PC-9 (cell line): Measurements from ENCODE around the gene SESN1. TPM values are rescaled to one million over a fixed set of nuclear protein-coding genes. Genes with fewer than 3 reads are reported as not detected.

Experiments used
- BruUV-seq: library from RNA; stranded (reverse); fragments of 400-500 nt; replicated peaks from 2 replicates; lab custom pipeline; 2021; lab: Mats Ljungman, UMichigan
- CTCF ChIA-PET: fragments of 300-600 bp; sonication (Branson Sonifier 250); formaldehyde crosslinking; loops from one replicate; lab custom pipeline; 2022; ENCODE audit warnings: antibody characterized with exemption; lab: Charles Lee
- POLR2A ChIA-PET: fragments of 300-600 bp; sonication (Branson Sonifier 250); formaldehyde crosslinking; loops from one replicate; lab custom pipeline; 2022; ENCODE audit warnings: antibody characterized with exemption; ENCODE audit not compliant: unreplicated experiment; lab: Charles Lee
- DNase-seq, 2 experiments: peaks; one replicate each; pipeline versions ENCODE4 v3.0.0 to v3.0.0-alpha.2; 2015 to 2022; ENCODE audit warnings: mixed read lengths in 1 of 2
- H2AFZ ChIP-seq: fragments of 200-600 bp; sonication (generic); 2 replicates; pipeline ENCODE4 v1.8.1; 2017; ENCODE audit warnings: antibody characterized with exemption
- H3F3A ChIP-seq: fragments of 200-600 bp; sonication (generic); 2 replicates; pipeline ENCODE4 v1.8.1; 2017; ENCODE audit warnings: antibody characterized with exemption, mild to moderate bottlenecking, low read depth; ENCODE audit not compliant: insufficient read depth
- H3K27ac ChIP-seq: fragments of 200-600 bp; sonication (generic); 2 replicates; pipeline ENCODE4 v1.6.1; 2016; ENCODE audit warnings: mixed run types
- H3K27me3 ChIP-seq: fragments of 200-600 bp; sonication (generic); 2 replicates; pipeline ENCODE4 v1.6.1; 2016; ENCODE audit warnings: low read depth, mixed run types; ENCODE audit not compliant: insufficient read depth
- H3K36me3 ChIP-seq: fragments of 200-600 bp; sonication (generic); 2 replicates; pipeline ENCODE4 v1.6.1; 2016; ENCODE audit warnings: low read depth, mixed run types
- H3K4me1 ChIP-seq: fragments of 200-600 bp; sonication (generic); replicated peaks from 2 replicates; pipeline ENCODE4 v1.6.1; 2016; ENCODE audit warnings: mixed run types; ENCODE audit not compliant: insufficient read depth
- H3K4me2 ChIP-seq: fragments of 200-600 bp; sonication (generic); 2 replicates; pipeline ENCODE4 v1.6.1; 2017; ENCODE audit warnings: mixed run types
- H3K4me3 ChIP-seq: fragments of 200-600 bp; sonication (generic); 2 replicates; pipeline ENCODE4 v1.6.1; 2016; ENCODE audit warnings: mixed run types
- H3K79me2 ChIP-seq: fragments of 200-600 bp; sonication (generic); 2 replicates; pipeline ENCODE4 v1.6.1; 2017; ENCODE audit warnings: low read depth, mixed run types
- H3K9me2 ChIP-seq: fragments of 200-600 bp; sonication (generic); 2 replicates; pipeline ENCODE4 v1.8.1; 2017; ENCODE audit warnings: mild to moderate bottlenecking; ENCODE audit not compliant: insufficient read depth
- H3K9me3 ChIP-seq: fragments of 200-600 bp; sonication (generic); 2 replicates; pipeline ENCODE4 v1.8.1; 2016; ENCODE audit warnings: low read depth; ENCODE audit not compliant: insufficient read depth
- H4K20me1 ChIP-seq: fragments of 200-600 bp; sonication (generic); 2 replicates; pipeline ENCODE4 v1.8.1; 2017; ENCODE audit not compliant: insufficient read depth
- EZH2 ChIP-seq: fragments of 200-600 bp; sonication (generic); IDR thresholded peaks from 2 replicates; pipeline ENCODE4 v1.8.0; 2017; ENCODE audit warnings: antibody characterized with exemption, low read depth
- intact Hi-C: fragments of 100-400 bp; cut with micrococcal nuclease; formaldehyde crosslinking; loops from one replicate; pipeline ENCODE4 v1.10.0; 2022; ENCODE audit not compliant: unreplicated experiment
- total RNA-seq: library from RNA; stranded (reverse); gene quantifications from 2 replicates; pipeline ENCODE4 v1.2.3, GENCODE V29; 2021
- TF ChIP-seq, protein P1 (sequence below): fragments of 200-600 bp; sonication (generic); conservative IDR thresholded peaks from 2 replicates; pipeline ENCODE4 v1.6.1; 2017; ENCODE audit warnings: mixed run types, antibody characterized with exemption, mild to moderate bottlenecking, moderate library complexity

Gene SESN1
- total RNA-seq, 1 experiment from 2014 or later, result 6.5 TPM

DNA sequence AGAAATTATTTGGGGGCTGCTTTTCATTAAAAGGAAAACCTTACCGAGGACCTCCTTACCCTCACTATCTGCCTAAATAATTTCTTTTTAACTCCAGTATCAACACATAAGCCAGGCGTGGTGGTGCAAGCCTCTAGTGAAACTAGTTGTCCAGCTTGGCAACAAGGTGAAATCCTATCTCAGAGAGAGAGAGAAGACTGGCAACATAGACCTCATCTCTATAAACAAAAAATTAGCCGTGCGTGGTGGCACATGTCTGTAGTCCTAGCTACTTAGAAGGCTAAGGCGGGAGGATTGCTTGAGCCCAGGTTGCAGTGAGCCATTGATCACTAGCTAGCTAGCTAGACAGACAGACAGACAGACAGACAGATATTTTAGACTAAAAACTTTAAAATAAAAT is 153.9 kb downstream of the SESN1 start:
- H3K27ac ChIP-seq, result no peak overlapping the region
- no peak overlapping the region for H3K4me2 ChIP-seq
- intact Hi-C loops, result no loop called here
- no peaks in the 10 kb centered on the region for H3F3A ChIP-seq
- CTCF ChIA-PET, result interaction anchor here (0.6 kb wide), 1 partner anchor 797 kb away, joined by 3 read pairs; no protein-coding TSS in a partner anchor
- no TSS peak for BruUV-seq
- H3K36me3 ChIP-seq, result no peaks in the 10 kb centered on the region
- TF ChIP-seq, protein P1, sequence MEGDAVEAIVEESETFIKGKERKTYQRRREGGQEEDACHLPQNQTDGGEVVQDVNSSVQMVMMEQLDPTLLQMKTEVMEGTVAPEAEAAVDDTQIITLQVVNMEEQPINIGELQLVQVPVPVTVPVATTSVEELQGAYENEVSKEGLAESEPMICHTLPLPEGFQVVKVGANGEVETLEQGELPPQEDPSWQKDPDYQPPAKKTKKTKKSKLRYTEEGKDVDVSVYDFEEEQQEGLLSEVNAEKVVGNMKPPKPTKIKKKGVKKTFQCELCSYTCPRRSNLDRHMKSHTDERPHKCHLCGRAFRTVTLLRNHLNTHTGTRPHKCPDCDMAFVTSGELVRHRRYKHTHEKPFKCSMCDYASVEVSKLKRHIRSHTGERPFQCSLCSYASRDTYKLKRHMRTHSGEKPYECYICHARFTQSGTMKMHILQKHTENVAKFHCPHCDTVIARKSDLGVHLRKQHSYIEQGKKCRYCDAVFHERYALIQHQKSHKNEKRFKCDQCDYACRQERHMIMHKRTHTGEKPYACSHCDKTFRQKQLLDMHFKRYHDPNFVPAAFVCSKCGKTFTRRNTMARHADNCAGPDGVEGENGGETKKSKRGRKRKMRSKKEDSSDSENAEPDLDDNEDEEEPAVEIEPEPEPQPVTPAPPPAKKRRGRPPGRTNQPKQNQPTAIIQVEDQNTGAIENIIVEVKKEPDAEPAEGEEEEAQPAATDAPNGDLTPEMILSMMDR, result no peak
- no peak for TF ChIP-seq EZH2
- no peaks in the 10 kb centered on the region for H3K27me3 ChIP-seq
- DNase-seq, result no peak
- peaks cover 7% of the 10 kb centered on the region for H3K4me1 ChIP-seq
- no peaks in the 10 kb centered on the region for H3K79me2 ChIP-seq
- H3K9me3 ChIP-seq, result no peaks in the 10 kb centered on the region
- H3K4me3 ChIP-seq, result no peak overlapping the region
- no peaks in the 10 kb centered on the region for H4K20me1 ChIP-seq
- no peaks in the 10 kb centered on the region for H3K9me2 ChIP-seq
- POLR2A ChIA-PET, result no interaction called here
- no peak overlapping the region for H2AFZ ChIP-seq

DNA sequence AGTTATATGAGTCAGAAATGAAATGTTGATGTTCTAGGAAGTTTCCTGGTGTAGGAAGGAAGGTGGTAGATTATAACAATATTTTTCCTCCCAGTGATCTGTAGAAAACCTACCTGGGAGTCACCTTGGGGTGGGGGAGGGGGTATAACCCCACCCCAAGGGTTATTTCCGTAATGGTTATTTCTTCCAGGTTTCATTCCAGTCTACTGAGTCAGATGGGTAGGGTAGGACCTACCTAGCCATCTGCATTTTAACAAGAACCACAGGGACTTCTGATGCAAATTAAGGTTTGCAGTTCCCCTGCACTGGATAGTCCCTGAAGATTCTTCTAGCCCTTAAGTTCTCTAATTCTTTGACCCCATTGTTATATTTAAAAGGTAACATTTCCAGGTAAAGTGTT is 157.5 kb downstream of the SESN1 start:
- Histone ChIP-seq H3K4me1 (peaks cover 6% of the 10 kb centered on the region; the same call in 1 of the 2 replicates), H3K27ac (no peak overlapping the region), H3K27me3 (no peaks in the 10 kb centered on the region), H3K4me3 (no peak overlapping the region), H3F3A (no peaks in the 10 kb centered on the region), H3K36me3 (no peaks in the 10 kb centered on the region), H3K9me2 (no peaks in the 10 kb centered on the region; the same call in 1 of the 2 replicates), H2AFZ (no peak overlapping the region), H4K20me1 (no peaks in the 10 kb centered on the region), H3K4me2 (no peak overlapping the region), H3K9me3 (no peaks in the 10 kb centered on the region), H3K79me2 (no peaks in the 10 kb centered on the region)
- CTCF ChIA-PET, result no interaction called here
- intact Hi-C loops, result no loop called here
- TF ChIP-seq, protein P1, result no peak
- no peak for TF ChIP-seq EZH2
- no TSS peak for BruUV-seq
- DNase-seq, result no peak
- POLR2A ChIA-PET, result no interaction called here

Other genes starting within 250 kb of the SESN1 start
- 7.9 and 15.5 TPM in 2 replicates for gene ARMC2, start 246.4 kb downstream of the SESN1 start, total RNA-seq
- gene CEP57L1, start 661 bp upstream of the SESN1 start, total RNA-seq, result 17.2 and 18.3 TPM in 2 replicates